A673 (cell line): ENCODE measurements around the gene SERPINF2. TPM values are rescaled to one million over a fixed set of nuclear protein-coding genes. Genes with fewer than 3 reads are reported as not detected.
"Not testable (repeated sequence)": the region's sequence is repeated elsewhere in the genome, so short reads cannot be mapped to it uniquely, and the experiment has no call there.

ENCODE experiments used
- BruUV-seq: library from RNA; stranded (reverse); fragments of 400-500 nt; replicated peaks from 2 replicates; lab custom pipeline; 2021; lab: Mats Ljungman, UMichigan
- CTCF ChIA-PET: fragments of 300-600 bp; sonication (Branson Sonifier 250); formaldehyde crosslinking; loops from one replicate; lab custom pipeline; 2022; ENCODE audit warnings: antibody characterized with exemption; lab: Charles Lee
- POLR2A ChIA-PET: fragments of 300-600 bp; sonication (Branson Sonifier 250); formaldehyde crosslinking; loops from one replicate; lab custom pipeline; 2022; ENCODE audit warnings: antibody characterized with exemption; ENCODE audit not compliant: low non-redundant PET; lab: Charles Lee
- DNase-seq: peaks from one replicate; pipeline ENCODE4 v3.0.0-alpha.2; 2015; ENCODE audit warnings: low spot score
- H3K27ac ChIP-seq: fragments of 200-600 bp; sonication (generic); 2 replicates; pipeline ENCODE4 v1.5.1; 2016; ENCODE audit warnings: mixed run types, low read depth, mild to moderate bottlenecking, mixed read lengths, antibody characterized with exemption, low read length; ENCODE audit not compliant: poor library complexity, severe bottlenecking
- H3K27me3 ChIP-seq: fragments of 200-600 bp; sonication (generic); replicated peaks from 2 replicates; pipeline ENCODE4 v1.6.1; 2017; ENCODE audit warnings: mixed run types, low read depth, mild to moderate bottlenecking, mixed read lengths, antibody characterized with exemption, low read length; ENCODE audit not compliant: insufficient read depth, poor library complexity
- H3K36me3 ChIP-seq: fragments of 200-600 bp; sonication (generic); 2 replicates; pipeline ENCODE4 v1.6.1; 2016; ENCODE audit warnings: mixed run types, mild to moderate bottlenecking, mixed read lengths, antibody characterized with exemption, low read length; ENCODE audit not compliant: insufficient read depth, poor library complexity, severe bottlenecking
- H3K4me1 ChIP-seq: fragments of 200-600 bp; sonication (generic); 2 replicates; pipeline ENCODE4 v1.6.1; 2017; ENCODE audit warnings: mixed run types, mild to moderate bottlenecking, mixed read lengths, antibody characterized with exemption, low read length; ENCODE audit not compliant: insufficient read depth, poor library complexity, severe bottlenecking
- H3K4me3 ChIP-seq: fragments of 200-600 bp; sonication (generic); 2 replicates; pipeline ENCODE4 v1.5.1; 2016; ENCODE audit warnings: low read depth, mixed run types, mild to moderate bottlenecking, mixed read lengths, low read length; ENCODE audit not compliant: poor library complexity, severe bottlenecking
- H3K9me3 ChIP-seq: fragments of 200-600 bp; sonication (generic); 2 replicates; pipeline ENCODE4 v1.6.1; 2016; ENCODE audit warnings: mixed run types, low read depth, mild to moderate bottlenecking, mixed read lengths, antibody characterized with exemption, low read length; ENCODE audit not compliant: poor library complexity, severe bottlenecking
- EZH2 ChIP-seq: fragments of 200-600 bp; sonication (generic); IDR thresholded peaks from 2 replicates; pipeline ENCODE4 v1.6.1; 2017; ENCODE audit warnings: borderline replicate concordance, low read depth, mild to moderate bottlenecking, mixed read lengths, antibody characterized with exemption, low read length; ENCODE audit not compliant: poor library complexity, severe bottlenecking
- intact Hi-C: fragments of 100-400 bp; cut with micrococcal nuclease; formaldehyde crosslinking; loops from one replicate; pipeline ENCODE4 v1.10.0; 2022; ENCODE audit not compliant: unreplicated experiment
- total RNA-seq: library from RNA; stranded (reverse); gene quantifications from 2 replicates; pipeline ENCODE4 v1.2.3, GENCODE V29; 2021
- TF ChIP-seq, protein P1 (sequence below): fragments of 300-800, 200-600 bp; sonication (generic); conservative IDR thresholded peaks from 2 replicates; pipeline ENCODE4 v1.5.1; 2017; ENCODE audit warnings: low read depth, mild to moderate bottlenecking, antibody characterized with exemption, low read length, moderate library complexity, mixed read lengths

SERPINF2 gene
- total RNA-seq, 1 experiment from 2014 or later: 0.37 TPM

DNA sequence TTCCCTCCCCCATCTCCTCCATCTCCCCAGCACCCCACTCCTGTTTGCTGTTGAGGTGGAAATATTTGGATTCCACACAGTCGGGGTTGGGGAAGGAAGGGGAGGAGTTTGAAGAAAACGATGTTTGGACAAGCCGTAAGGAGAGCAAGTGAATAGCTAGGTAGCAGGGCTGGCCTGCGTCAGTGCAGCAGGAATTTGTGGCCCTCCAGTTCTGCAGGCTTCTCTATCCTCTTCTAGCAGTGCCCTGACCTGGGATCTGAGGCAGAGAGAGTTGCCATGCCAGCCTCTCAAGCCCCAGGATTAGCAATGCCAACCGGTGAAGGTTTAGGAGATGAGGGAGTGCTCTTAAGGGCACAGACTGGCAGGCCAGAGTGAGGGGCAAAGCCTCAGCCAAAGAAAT lies 45.0 kb upstream of the SERPINF2 start:
- no peaks in the 10 kb centered on the region for H3K4me1 ChIP-seq
- ChIA-PET CTCF (interaction anchor here (0.7 kb wide), 1 partner anchor 17 kb away, joined by 9 read pairs; no protein-coding TSS in a partner anchor), POLR2A (no interaction called here)
- H3K27ac ChIP-seq: no peak overlapping the region
- H3K4me3 ChIP-seq: no peak overlapping the region
- intact Hi-C loops: no loop called here
- no peaks in the 10 kb centered on the region for H3K9me3 ChIP-seq
- H3K27me3 ChIP-seq: no peaks in the 10 kb centered on the region
- DNase-seq: no peak
- TF ChIP-seq EZH2: no peak
- TF ChIP-seq, protein P1, sequence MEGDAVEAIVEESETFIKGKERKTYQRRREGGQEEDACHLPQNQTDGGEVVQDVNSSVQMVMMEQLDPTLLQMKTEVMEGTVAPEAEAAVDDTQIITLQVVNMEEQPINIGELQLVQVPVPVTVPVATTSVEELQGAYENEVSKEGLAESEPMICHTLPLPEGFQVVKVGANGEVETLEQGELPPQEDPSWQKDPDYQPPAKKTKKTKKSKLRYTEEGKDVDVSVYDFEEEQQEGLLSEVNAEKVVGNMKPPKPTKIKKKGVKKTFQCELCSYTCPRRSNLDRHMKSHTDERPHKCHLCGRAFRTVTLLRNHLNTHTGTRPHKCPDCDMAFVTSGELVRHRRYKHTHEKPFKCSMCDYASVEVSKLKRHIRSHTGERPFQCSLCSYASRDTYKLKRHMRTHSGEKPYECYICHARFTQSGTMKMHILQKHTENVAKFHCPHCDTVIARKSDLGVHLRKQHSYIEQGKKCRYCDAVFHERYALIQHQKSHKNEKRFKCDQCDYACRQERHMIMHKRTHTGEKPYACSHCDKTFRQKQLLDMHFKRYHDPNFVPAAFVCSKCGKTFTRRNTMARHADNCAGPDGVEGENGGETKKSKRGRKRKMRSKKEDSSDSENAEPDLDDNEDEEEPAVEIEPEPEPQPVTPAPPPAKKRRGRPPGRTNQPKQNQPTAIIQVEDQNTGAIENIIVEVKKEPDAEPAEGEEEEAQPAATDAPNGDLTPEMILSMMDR: no peak
- BruUV-seq: no TSS peak
- H3K36me3 ChIP-seq: no peaks in the 10 kb centered on the region

DNA sequence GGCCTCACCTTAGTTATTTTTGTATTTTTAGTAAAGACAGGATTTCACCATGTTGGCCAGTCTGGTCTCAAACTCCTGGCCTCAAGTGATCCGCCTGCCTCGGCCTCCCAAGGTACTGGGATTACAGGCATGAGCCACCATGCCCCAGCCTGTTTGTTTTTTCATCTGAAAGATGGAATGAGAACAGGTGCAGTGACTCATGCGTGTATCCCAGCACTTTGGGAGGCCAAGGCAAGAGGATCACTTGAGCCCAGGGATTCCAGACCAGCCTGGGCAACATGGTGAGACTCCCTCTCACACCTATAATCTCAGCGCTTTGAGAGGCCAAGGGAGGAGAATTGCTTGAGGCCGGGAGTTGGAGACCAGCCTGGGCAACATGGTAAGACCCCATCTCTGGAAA lies 42.8 kb upstream of the SERPINF2 start:
- DNase-seq: not testable (repeated sequence)

DNA sequence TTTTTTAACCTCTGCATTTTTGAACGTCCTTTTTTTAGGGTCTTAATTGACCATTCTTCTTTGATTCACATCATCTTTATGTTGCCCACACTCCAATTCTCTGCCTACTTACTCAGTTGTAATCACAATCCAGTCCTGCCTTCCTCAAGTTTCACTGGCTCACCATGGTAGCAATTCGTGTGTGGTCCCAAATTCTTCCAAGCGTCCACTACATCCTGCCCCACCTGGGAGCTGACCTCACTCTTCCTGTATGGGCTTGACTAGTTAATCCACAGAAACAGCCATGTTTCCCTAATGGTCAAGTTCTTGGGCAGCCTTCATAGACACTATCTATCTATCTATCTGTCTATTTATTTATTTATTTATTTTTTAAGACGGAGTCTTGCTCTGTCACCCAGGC lies 39.6 kb upstream of the SERPINF2 start:
- intact Hi-C loops: no loop called here
- ChIA-PET POLR2A (no interaction called here), CTCF (no interaction called here)
- H3K27ac ChIP-seq: no peak overlapping the region
- H3K4me1 ChIP-seq: no peaks in the 10 kb centered on the region
- TF ChIP-seq, protein P1: no peak
- no peak for TF ChIP-seq EZH2
- no peaks in the 10 kb centered on the region for H3K27me3 ChIP-seq
- H3K9me3 ChIP-seq: no peaks in the 10 kb centered on the region
- no peaks in the 10 kb centered on the region for H3K36me3 ChIP-seq
- no TSS peak for BruUV-seq
- no peak for DNase-seq
- H3K4me3 ChIP-seq: no peak overlapping the region

More for the DNA sequence above, 42.8 kb upstream of the SERPINF2 start:
- CTCF ChIA-PET: interaction anchor here (0.8 kb wide), 1 partner anchor 16 kb away, joined by 8 read pairs; no protein-coding TSS in a partner anchor
- H3K9me3 ChIP-seq, POLR2A ChIA-PET, H3K27me3 ChIP-seq, intact Hi-C loops, H3K4me1 ChIP-seq, BruUV-seq, H3K27ac ChIP-seq, H3K4me3 ChIP-seq, H3K36me3 ChIP-seq: not testable (repeated sequence)

DNA sequence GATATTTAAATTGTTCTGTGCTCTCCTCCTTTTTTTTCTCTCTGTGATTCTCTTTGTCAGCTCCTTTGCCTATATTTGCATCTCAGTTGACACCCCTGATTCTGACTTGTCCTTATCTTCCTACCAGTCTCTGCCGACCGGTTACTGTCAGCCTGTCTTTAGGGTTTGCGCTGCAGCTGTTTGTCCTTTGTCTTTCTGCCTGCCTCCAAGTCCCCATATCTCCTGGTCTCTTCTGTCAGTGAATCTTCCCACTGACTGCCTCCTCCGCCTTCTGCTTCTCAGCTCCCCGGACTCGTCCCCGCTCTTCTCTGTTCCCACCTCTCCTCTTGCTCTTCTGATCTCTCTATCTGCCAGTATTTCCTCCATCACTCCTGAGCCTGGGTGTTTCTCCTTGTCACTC lies 37.7 kb upstream of the SERPINF2 start:
- DNase-seq: no peak
- Histone ChIP-seq H3K4me1 (no peaks in the 10 kb centered on the region), H3K27me3 (no peaks in the 10 kb centered on the region), H3K27ac (no peak overlapping the region), H3K9me3 (no peaks in the 10 kb centered on the region), H3K4me3 (no peak overlapping the region), H3K36me3 (no peaks in the 10 kb centered on the region)
- ChIA-PET CTCF (no interaction called here), POLR2A (no interaction called here)
- intact Hi-C loops: no loop called here
- BruUV-seq: no TSS peak
- TF ChIP-seq, protein P1: no peak
- TF ChIP-seq EZH2: no peak
